Lung (tissue), 13 donors: ENCODE results near the gene ARPP21. TPM values are rescaled to one million over a fixed set of nuclear protein-coding genes. Genes with fewer than 3 reads are reported as not detected.

Experiments
- ATAC-seq: fragments of 200-7000 bp; cut with Tn5 transposase; one replicate; pipeline ENCODE4 v1.9.1; 2020; ENCODE audit warnings: moderate number of reproducible peaks; ENCODE audit not compliant: insufficient read depth, low FRiP score
- DNase-seq, 3 donors: peaks; one replicate each; pipeline ENCODE4 v3.0.0-alpha.2; 2013 to 2017
- H3K27ac ChIP-seq, 2 donors: one replicate each; pipeline ENCODE4 v1.5.1; 2013; ENCODE audit warnings: mild to moderate bottlenecking in 2 of 2, moderate library complexity in 2 of 2, control low read depth in 1 of 2, inconsistent platforms in 1 of 2, low read depth in 1 of 2, low read length in 1 of 2
- H3K27me3 ChIP-seq, 3 donors: one replicate each; pipeline ENCODE4 v1.5.1; 2013; ENCODE audit warnings: low read length in 2 of 3; ENCODE audit not compliant: control insufficient read depth in 3 of 3, insufficient read depth in 3 of 3
- H3K36me3 ChIP-seq, 4 donors: one replicate each; pipeline ENCODE4 v1.5.1; 2013; ENCODE audit warnings: low read length in 4 of 4, mild to moderate bottlenecking in 1 of 4, moderate library complexity in 1 of 4; ENCODE audit not compliant: control insufficient read depth in 4 of 4, insufficient read depth in 4 of 4
- H3K4me1 ChIP-seq, 5 donors: one replicate each; pipeline ENCODE4 v1.5.1; 2013; ENCODE audit warnings: low read length in 5 of 5, mild to moderate bottlenecking in 2 of 5, moderate library complexity in 1 of 5; ENCODE audit not compliant: control insufficient read depth in 5 of 5, insufficient read depth in 5 of 5
- H3K4me3 ChIP-seq: one replicate; pipeline ENCODE4 v1.5.1; 2013; ENCODE audit warnings: mild to moderate bottlenecking, control low read depth, moderate library complexity
- H3K9ac ChIP-seq, 2 donors: one replicate each; pipeline ENCODE4 v1.5.1; 2013; ENCODE audit warnings: low read length in 2 of 2, control low read depth in 1 of 2; ENCODE audit not compliant: insufficient read depth in 1 of 2
- H3K9me3 ChIP-seq, 4 donors: one replicate each; pipeline ENCODE4 v1.5.1; 2013; ENCODE audit warnings: low read length in 3 of 4, mild to moderate bottlenecking in 1 of 4, moderate library complexity in 1 of 4; ENCODE audit not compliant: control insufficient read depth in 4 of 4, insufficient read depth in 3 of 4
- WGBS, 2 donors: extraction: QIAGEN DNeasy Blood & Tissue Kit; methylation state at CpG; one replicate each; pipeline ENCODE4 v1.1.7; 2013; 5-methylcytosine and 5-hydroxymethylcytosine counted together
- polyA plus RNA-seq, 2 donors: library from polyadenylated mRNA; stranded (reverse); fragments of 200-250 nt; gene quantifications; one replicate each; pipeline ENCODE4 v1.2.1, GENCODE V29; 2013
- small RNA-seq: library from RNA; depleted of rRNA; stranded (forward); fragments of <200 nt; gene quantifications from one replicate; pipeline ENCODE3, GENCODE V24; 2014; ENCODE audit warnings: low replicate concordance
- total RNA-seq, 2 donors: library from RNA; depleted of rRNA in 1 of 2; stranded (reverse); fragments of >200 nt in 1 of 2; gene quantifications; one replicate each; pipeline ENCODE4 v1.2.1, GENCODE V29; 2014 to 2021
- TF ChIP-seq, protein P1 (sequence below): IDR thresholded peaks from 2 replicates; pipeline ENCODE4 v1.5.1; 2012; ENCODE audit warnings: mild to moderate bottlenecking; ENCODE audit errors: control extremely low read depth, extremely low read depth
- donor health status: control.
- donor health status: control.
- donor health status: Bipolar disorder and iron deficiency.
- donor health status: healthy.
- donor health status: DM: yes; HTN: yes; CAD: no.

Gene ARPP21
- total and polyA plus RNA-seq, 4 donors = 0.71 TPM; not detected in 3

DNA sequence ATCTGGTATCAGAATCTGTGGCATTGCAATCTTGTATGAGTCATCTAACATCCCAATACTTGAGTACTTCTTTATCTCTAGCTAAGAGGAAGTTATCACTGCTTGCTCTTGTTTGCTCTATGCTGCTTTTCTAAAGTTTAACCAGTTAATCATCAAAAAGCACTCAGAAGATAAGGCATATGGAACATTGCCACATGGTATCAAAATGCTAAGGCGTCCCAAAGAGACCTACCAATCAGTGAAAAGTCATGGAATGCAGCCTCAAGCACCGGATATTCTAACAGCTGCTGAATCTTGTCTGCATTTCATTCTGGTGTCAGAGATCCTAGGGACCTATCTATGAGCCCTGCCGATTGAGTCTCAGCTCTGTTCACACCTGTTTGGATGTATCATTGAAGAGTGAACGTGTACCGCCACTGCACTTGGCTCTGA, 192.8 kb downstream of the ARPP21 start:
- TF ChIP-seq, protein P1, sequence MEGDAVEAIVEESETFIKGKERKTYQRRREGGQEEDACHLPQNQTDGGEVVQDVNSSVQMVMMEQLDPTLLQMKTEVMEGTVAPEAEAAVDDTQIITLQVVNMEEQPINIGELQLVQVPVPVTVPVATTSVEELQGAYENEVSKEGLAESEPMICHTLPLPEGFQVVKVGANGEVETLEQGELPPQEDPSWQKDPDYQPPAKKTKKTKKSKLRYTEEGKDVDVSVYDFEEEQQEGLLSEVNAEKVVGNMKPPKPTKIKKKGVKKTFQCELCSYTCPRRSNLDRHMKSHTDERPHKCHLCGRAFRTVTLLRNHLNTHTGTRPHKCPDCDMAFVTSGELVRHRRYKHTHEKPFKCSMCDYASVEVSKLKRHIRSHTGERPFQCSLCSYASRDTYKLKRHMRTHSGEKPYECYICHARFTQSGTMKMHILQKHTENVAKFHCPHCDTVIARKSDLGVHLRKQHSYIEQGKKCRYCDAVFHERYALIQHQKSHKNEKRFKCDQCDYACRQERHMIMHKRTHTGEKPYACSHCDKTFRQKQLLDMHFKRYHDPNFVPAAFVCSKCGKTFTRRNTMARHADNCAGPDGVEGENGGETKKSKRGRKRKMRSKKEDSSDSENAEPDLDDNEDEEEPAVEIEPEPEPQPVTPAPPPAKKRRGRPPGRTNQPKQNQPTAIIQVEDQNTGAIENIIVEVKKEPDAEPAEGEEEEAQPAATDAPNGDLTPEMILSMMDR = no peak
- Histone ChIP-seq H3K36me3 (no peaks in the 10 kb centered on the region), H3K27ac (no peak overlapping the region), H3K9ac (no peak overlapping the region), H3K4me1 (no peaks in the 10 kb centered on the region), H3K27me3 (no peaks in the 10 kb centered on the region), H3K9me3 (peaks cover 0 to 2% (median 0%) of the 10 kb centered on the region in 4 donors), H3K4me3 (no peak overlapping the region)
- DNase-seq (peak in 2 of 3 donors; percentile 5 to 25), ATAC-seq (no peak)
- 58 to 86% methylated on average over 5 of the region's 5 CpGs for WGBS, 2 donors

Small RNA genes lying within 50 kb of the gene (small RNA-seq; reads per million reads assigned to genes)
- gene MIR128-2 = 2.5 reads per million, percentile 92 among the genes with 10 or more reads in this experiment
